T-helper 2 cell treated with Interferon-gamma antibody and Interleukin-4, amounts not matched to agents 100 ng/mL and 5 ng/mL, for 36 hours (primary cell): ENCODE data around the gene LTBP1. TPM values are rescaled to one million over a fixed set of nuclear protein-coding genes. Genes with fewer than 3 reads are reported as not detected.

Source experiments
- intact Hi-C: fragments of 100-400 bp; cut with micrococcal nuclease; formaldehyde crosslinking; loops from one replicate; pipeline ENCODE4 v1.15.1; 2023
- total RNA-seq: library from RNA; stranded (reverse); gene quantifications from 2 replicates; pipeline ENCODE4 v1.2.3, GENCODE V29; 2022

LTBP1 gene
- total RNA-seq, 1 donor from 2014 or later = 0.30 TPM

DNA sequence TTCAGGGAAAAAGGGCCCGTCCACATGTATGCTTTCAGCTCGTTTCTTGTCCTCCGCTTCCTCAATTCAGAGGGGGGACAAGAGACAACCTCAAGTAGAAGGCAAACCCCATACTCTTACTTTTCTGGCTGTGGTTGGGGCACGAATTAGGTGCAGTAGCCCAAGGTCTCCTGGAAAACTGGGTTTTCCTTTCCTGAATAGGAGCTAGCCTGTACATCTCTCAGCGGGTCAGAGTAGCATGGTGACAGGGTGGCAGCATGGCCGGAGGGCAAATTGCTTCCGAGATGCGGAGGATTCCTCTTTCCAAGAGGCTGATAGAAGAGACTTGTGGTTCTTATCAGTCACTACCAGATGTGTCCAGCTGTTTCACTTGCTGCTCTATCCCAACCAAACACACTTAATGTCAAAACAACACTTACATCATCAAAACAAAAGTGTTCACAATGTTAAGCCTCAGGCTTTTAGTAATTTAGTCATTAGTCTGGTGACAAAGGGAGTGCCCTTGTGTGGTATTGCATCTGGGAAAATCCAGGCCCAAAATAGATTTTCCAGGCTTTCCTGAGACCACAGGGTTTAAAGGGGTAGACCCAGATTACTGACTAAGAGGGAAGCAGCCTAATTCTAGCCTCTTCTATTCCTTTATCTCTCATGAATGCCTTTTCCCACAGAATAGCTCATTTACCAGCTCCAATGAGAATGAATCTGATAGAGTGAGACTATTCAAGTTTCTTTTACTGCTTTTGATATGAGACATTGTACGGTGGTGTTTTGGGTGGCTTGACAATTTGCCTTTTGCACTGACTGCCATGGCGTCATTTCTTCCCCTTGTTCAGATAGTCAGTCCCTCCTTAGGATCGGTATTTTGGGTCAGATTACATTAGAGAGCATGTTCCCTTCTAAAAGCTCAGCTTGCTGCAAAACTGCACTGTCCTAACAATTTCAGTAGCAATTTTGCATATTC, 162.0 kb downstream of the LTBP1 start:
- intact Hi-C loops = no loop called here

DNA sequence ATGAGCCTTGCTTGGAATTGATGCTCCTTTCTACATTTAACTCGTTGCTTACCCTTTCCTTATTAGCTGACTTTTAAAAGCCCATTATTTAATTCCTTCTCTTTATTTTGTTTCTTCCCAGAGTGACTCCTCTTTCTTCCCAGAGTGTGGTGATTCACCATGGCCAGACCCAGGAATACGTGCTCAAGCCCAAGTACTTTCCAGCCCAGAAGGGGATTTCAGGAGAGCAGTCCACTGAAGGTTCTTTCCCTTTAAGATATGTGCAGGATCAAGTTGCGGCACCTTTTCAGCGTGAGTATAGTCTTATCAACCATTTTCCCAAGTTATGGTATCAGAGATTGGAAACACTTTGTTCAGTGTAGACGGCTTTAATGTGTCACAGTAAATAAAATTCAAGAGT, 163.7 kb downstream of the LTBP1 start:
- intact Hi-C loops = no loop called here

DNA sequence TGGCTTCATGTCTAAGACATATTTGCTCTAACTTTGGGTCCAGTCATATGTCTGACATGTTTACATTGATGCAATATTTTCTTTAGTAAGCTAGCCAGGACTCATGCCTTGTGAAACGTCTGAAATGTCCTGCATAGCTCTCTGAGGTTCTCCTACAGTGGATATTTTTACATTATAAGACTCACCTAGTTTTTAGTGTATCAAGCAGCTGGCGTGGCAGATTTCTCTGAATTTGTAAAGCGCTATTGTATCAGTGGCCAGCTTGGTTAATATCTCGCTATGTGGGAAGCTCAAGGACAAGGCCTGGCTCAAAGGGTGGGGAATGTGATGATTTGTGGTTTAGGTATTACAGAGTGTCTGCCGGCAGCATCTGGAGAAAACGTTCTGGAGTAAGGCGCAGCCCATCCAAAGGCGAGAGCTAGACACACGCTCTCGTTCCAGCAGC, 164.3 kb downstream of the LTBP1 start:
- intact Hi-C loops = no loop called here

DNA sequence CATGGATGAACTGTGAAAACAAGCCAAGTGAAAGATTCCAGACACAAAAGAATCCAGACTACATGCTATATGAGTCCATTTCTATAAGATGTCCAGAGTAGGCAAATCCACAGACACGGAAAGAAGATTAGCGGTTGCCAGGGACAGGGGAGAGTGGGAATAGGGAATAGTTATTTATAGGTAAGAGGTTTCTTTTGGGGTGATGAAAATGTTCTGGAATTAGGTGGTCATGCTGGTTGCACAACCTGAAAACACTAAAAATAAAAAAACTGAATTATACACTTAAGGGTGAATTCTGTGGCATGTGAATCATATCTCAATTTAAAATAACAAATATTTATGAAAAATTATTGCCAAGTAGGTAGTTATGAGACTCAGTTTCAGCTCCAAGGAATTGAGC, 168.4 kb downstream of the LTBP1 start:
- intact Hi-C loops = no loop called here

DNA sequence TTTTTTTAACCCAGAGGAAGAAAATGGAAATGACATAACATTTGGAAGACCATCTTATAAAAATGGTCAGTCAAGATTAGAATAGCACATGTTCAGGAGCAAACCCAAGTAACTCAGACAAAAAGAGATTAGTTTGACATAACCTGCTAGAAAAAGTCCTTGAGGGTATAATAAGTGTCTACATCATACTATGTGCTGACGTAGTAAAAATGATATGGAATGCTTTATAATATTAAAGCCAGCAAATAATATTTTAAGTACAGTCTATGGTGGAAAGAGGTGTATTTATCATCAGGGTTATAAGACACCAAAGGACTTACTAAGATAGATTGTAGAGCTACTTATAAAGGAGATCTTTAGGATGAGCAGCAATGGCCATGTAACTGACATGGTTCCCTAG, 169.0 kb downstream of the LTBP1 start:
- intact Hi-C loops = no loop called here

DNA sequence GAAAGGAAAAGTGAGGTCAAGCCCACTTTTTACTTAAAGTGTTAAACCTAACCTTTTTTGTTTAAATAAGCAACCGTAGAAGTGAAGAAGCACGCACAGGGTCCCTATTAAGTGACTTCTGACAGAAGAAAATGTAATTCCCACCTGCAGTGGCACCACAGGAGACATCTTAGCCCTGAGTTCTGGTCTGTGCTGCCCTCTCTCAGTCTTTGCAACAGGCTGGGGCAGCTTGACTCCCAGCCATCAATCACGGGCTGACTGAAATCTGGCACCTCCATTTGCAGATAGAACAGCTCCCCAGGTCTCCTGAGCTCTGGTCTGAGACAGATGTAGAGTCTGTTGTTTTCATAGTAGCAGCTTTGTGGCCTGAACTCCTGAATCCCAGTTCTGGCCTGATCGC, 170.0 kb downstream of the LTBP1 start:
- intact Hi-C loops = no loop called here

DNA sequence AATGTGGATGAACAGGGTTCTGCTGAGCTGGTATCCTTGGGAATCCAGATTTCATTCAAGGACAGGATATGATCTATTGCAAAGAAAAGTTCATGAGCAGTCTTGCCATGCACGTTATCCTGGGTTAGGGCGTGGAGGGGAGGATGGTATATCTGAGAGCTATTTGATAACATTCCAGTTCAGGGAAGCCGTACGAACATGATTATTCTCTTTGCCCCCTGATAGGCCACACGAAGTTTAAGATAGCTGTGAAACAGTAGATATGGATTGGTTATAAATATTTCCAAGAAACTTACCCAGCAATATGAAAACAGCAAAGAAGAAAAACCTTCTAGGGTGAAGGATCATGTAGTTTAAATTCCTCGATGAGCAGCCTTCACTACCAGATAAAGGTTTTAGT, 171.9 kb downstream of the LTBP1 start:
- intact Hi-C loops = no loop called here

DNA sequence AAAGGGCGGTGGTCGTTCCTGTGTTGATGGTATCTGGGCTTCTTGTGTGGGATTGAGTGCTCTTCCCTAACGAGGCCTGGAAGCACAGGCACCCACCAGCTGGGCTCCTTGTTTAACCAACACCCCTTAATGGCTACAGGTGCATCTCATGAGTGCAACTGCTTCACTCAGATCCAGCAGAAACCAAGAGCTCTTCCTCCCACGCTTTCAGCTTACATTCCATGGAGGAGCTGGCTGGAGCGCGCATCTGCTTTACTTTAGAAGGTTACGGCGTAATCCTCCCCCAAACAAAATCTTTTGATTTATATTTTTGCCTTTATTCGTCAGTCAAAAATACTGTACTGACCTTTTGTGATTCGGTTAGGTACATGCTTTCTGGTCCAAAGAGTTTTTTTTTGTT, 174.7 kb downstream of the LTBP1 start:
- intact Hi-C loops = no loop called here

DNA sequence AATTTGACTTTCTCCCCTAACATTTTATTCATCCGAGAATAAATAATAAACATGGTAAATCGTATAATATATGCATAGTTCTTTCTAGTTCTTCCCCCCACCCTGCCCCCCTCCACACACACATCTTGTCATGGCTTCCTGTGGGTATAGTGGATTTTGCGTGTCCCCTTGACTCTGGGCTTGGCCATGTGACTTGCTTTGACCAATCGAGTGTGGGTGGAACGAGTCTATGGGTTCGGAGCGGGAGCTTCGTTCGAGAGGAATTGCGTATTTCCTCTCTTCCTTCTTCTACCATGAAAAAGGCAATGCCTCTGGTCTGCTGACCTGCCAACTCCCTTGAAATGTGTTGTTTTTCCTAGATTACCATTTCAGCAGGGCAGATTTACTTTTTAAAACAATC, 175.2 kb downstream of the LTBP1 start:
- intact Hi-C loops = no loop called here

DNA sequence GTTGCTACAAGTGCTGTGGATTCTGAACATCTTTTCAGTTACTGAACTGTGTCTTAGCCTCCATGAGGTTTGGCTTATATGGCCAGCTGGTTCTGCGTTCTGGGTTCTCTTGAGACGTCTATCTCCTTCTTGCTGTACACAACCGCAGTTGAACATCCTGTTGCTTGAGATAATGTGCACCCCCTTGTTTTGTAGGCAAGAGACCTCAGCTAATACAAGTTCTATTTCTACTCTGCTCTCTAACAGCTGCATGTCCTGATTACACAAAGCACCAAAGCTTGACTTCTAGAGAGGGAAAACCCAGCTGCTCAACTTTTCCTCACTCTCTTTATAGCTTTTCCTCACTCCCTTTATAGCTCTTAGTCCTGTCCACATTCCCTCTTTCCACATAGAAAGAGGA, 176.0 kb downstream of the LTBP1 start:
- intact Hi-C loops = no loop called here

DNA sequence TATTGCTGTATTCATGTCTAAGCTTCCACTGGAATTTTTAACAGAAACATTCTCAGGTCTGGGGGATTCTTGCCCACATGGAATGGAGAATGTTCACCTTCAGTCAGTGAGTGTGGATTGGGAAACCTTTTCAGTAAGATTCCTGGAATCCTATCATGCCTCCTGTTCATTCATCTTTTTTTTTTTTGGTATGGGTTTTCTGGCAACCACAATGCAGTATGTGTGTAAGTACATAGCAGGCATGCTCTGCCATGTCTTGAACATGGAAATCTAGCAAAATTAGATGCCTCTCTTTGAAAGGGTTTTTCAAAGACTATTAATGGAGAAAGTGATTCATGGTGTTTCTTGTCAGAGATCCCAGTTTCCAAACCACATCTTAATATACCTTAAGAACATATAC, 176.5 kb downstream of the LTBP1 start:
- intact Hi-C loops = no loop called here

DNA sequence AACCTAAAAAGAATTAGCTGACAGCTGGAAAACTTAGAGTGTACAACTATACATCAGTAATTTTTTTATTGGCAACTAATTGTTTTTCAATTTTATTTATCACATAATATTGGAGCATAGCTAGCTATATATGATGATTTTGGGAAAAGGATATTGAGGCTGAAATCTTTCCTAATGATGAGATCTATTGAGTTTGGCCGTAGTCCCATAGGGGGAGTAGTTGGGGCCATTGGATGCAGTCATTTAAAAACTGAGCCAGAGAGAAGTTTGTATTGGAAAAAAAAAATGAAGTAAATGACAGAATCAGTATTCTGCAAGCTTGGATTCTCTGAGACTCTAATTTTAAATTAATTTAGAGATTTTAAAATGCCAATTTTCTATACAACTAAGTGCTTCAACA, 179.8 kb downstream of the LTBP1 start:
- intact Hi-C loops = no loop called here

DNA sequence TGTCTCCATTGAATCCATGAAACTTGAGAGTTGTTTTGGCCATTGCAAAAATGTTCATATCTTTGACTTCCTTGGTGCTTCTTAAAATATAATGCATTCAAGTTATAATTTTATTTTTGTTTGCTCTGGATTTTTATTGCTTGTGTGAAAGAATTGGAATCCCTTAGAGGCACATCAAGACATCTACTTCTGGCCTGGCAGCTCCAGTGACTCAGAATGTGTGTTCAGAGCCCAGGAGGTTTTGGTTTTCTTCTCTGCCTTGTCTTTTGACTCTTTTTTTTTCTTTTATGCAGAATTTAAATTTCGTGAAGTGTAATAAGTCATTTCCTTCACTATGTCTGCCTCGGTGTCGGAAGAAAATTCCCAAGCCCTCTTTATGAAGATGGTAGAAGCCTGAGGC, 180.2 kb downstream of the LTBP1 start:
- intact Hi-C loops = no loop called here

DNA sequence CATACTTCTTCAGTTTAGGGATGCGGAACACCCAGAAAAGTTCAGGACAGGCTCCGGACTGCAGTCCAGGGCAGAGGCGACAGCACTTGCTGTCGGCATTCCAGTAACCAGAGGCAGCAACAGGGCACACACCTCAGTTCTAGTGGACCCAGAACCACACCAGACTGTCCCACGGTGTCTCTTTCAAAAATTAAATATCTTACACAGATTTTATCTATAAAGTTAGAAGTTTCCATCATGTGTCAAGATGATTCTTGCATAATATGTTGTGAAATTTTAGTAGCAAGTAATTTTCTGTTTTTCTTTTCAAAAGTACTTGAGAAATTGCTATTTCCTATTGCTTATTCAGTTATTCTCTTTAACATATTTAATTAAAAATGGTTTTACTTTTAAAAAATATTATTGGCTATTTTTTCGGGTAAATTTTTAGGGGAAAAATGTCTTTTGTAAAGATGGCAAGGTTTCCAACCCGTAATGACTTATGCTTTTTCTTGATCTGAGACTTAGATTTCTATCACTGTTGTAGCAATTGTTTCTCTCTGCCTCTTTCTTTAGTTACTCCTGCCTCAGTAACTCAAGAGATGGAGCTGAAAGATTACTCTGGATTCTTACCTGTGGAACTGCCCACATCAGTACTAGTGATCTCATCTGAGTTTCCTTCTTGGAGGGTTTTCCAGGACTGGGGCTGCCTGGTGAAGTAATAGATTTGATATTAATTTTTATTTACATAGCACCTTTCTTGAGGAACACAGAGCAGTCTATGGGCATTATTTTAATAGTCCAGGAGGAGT, 182.7 kb downstream of the LTBP1 start:
- intact Hi-C loops = no loop called here

DNA sequence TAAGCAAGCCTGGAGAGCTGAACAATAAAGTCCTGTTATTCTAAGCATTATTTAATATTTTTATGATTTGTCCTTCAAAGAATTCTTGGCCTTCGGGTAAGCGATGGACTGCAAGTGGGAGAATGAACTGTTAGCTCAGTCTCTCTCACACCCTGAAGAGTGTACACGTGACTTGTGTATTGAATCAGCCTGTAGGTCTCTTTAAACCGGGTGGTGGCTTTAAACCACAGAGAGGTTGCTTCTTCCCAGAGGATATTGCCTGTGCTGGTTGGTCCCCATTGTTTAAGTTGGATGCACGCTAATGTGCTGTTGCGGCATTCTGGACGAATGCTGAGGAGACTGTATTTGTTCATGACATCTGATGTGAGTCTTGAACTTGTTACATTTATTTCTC, 183.3 kb downstream of the LTBP1 start:
- intact Hi-C loops = no loop called here

DNA sequence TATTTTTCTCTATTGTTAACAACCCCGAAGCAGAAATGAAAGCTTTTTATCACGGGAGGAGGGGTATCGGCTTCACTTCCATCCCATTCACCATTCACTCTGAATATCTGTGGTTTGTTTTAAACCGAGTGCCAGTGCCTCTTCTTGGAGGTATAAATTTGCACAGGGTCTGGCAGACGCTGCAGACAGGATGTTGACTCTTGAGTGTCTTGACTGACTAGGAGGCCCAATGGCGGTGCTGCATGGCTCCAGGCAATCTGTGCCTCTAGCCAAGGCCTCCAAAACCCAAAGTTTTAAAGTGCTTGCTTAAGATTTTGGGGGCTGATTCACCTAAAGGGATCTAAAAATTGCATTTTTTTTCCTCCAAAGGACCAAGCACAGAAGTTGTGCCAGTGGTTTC, 183.8 kb downstream of the LTBP1 start:
- intact Hi-C loops = no loop called here

DNA sequence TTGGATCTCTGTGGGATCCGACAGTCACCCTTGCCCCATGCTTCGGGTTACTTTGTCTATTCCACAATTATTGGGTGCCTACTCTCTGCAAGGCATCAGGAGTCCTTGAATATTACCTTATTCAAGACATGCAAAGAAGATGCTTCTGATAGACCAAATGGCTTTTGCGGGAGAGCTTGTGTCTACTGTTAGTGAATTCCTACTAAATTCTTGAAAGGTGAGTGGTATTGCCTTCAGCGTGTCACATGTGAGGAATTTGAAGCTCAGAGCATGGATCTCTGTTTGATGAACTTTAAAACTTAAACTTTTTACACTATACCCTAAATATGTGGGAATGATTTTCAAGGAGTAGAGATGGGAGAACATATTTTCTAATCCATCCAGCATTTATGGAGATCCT, 184.4 kb downstream of the LTBP1 start:
- intact Hi-C loops = no loop called here

DNA sequence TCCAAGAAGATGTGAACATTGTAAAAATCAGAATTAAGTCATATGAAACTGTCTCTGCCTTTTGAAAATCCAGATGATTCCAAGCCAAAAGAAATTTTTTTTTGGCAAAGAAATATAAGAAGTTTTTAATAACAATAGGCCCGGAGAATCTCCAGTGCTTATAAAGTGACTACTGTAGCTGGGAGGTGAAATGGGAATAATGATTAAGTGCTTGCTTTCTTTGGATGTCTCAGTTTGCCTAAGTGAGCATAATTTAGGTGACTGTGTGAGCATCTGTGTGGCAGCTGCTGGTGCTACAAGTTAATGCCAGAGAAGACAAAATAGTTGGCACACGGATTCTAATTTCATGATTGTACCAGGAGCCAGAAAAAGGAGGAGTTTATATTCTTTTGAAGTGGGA, 185.0 kb downstream of the LTBP1 start:
- intact Hi-C loops = no loop called here

DNA sequence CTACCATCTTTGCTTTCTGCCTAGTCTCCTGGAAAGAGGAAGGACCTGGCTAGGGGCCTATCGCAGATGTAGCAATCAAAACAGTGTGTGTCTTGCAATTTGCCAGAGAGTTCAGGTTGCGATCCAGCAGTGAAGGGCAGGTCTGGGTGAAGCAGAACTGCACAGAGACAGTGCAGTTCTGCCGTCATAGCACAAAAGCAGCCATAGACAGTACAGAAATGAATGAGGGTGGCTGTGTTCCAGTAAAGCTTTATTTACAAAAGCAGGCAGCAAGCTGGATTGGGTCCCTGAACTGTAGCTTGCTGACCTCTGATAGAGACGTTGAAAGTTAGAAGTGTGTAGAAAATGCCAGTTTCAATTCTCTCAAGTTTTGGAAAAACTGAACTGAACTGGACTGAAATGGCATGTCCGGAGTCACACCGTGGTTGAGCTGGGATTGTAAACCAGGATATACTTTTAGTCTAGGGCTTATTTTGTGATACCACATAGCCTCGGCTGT, 186.8 kb downstream of the LTBP1 start:
- intact Hi-C loops = no loop called here

DNA sequence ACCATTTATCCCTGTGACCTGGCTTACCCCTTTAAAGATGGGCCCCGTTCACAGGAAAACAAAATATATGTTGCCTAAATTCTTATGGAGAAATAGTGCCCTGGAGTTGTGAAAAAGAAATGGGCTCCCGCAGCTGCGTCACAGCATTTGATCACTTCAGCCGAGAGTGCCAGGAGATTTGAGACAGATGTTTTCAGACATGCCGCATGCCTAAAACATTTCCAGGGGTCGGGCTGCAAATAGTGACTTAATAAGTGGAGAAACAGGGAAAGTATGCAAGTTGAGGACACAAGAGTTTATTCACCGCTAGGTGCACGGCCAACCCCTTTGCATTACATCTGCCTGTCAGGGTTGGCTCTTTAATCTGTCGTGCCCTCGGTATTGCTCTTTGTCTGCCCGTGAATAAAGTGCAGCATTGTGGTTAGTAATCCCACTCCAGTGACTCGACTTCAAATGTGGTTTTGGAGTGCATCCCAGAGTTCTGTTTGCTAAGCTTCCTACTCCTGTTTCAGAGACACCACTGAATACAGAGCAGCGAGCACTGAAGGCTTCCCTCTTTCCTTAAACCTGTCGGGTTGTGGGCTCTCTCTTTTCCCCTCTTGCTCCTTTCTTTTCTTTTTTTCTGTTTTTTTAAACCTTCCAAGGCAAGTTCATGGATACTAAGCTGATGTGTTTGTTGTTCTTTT, 187.5 kb downstream of the LTBP1 start:
- intact Hi-C loops = no loop called here

DNA sequence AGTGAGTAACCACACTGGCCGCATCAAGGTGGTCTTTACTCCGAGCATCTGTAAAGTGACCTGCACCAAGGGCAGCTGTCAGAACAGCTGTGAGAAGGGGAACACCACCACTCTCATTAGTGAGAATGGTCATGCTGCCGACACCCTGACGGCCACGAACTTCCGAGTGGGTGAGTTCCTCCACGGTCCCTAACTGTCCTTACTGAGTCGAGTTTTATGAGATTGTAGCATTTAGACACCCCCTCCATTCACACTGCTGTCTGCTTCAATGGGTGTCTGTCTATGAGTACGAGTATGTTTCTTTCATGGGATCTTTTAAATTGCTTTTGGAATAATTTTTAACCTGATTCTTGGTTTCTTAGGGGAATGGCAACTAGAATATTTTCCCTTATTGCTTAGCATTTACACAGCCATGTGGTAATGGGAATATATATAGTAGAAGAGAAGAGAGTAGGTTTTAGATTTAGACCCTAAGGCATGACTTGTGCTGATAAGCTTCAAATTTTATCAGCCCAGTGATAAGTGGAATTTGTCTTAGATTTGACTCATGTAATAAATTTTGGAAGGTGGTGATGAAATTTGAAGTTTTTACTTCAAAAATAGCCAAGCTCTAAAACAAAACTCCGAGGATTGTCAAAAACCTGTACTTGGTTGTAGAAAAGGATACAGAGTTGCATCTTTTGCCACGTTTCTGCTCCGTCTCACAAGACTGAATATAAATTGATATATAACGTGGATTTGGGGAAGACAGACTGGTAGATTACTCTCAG, 188.2 kb downstream of the LTBP1 start:
- intact Hi-C loops = no loop called here
